GM21423 (cell line): ENCODE data around the gene SCART1.
"Not testable (repeated sequence)": the region's sequence is repeated elsewhere in the genome, so short reads cannot be mapped to it uniquely, and the experiment has no call there.

ENCODE experiments used
- ATAC-seq: cut with Tn5 transposase; IDR thresholded peaks from one replicate; pipeline ENCODE4 v1.9.1; 2021; ENCODE audit warnings: mild to moderate bottlenecking, moderate library complexity; ENCODE audit not compliant: unreplicated experiment

SCART1 gene

GRCh38 chr10:133469205-133469604 lies 15.5 kb downstream of the SCART1 start:
- ATAC-seq = not testable (repeated sequence)

GRCh38 chr10:133471300-133472109 lies 17.8 kb downstream of the SCART1 start:
- ATAC-seq = no peak

GRCh38 chr10:133473270-133473669 lies 19.5 kb downstream of the SCART1 start:
- no peak for ATAC-seq

- ATAC-seq = no peak
Observed at GRCh38 chr10:133474027-133474426, 20.3 kb downstream of the SCART1 start.

GRCh38 chr10:133474665-133475424 lies 21.1 kb downstream of the SCART1 start:
- no peak for ATAC-seq

- no peak for ATAC-seq
Observed at GRCh38 chr10:133475425-133475734, 21.6 kb downstream of the SCART1 start.

GRCh38 chr10:133475821-133476640 lies 22.3 kb downstream of the SCART1 start:
- no peak for ATAC-seq

GRCh38 chr10:133476641-133476990 lies 22.9 kb downstream of the SCART1 start:
- ATAC-seq = no peak

- ATAC-seq = no peak
Observed at GRCh38 chr10:133481086-133481643, 27.4 kb downstream of the SCART1 start.

GRCh38 chr10:133481657-133482056 lies 27.9 kb downstream of the SCART1 start:
- ATAC-seq = no peak

- no peak for ATAC-seq
Observed at GRCh38 chr10:133484818-133485217, 31.1 kb downstream of the SCART1 start.

GRCh38 chr10:133487085-133487484 lies 33.3 kb downstream of the SCART1 start:
- ATAC-seq = no peak

GRCh38 chr10:133488354-133488753 lies 34.6 kb downstream of the SCART1 start:
- no peak for ATAC-seq

GRCh38 chr10:133489816-133490588 lies 36.3 kb downstream of the SCART1 start:
- peak; percentile 69 for ATAC-seq

- ATAC-seq = not testable (repeated sequence)
Observed at GRCh38 chr10:133493562-133493961, 39.8 kb downstream of the SCART1 start.

- ATAC-seq = not testable (repeated sequence)
Observed at GRCh38 chr10:133497363-133497762, 43.6 kb downstream of the SCART1 start.

GRCh38 chr10:133499176-133499575 lies 45.4 kb downstream of the SCART1 start:
- not testable (repeated sequence) for ATAC-seq

GRCh38 chr10:133500897-133501296 lies 47.2 kb downstream of the SCART1 start:
- ATAC-seq = not testable (repeated sequence)

GRCh38 chr10:133509700-133510099 lies 56.0 kb downstream of the SCART1 start:
- ATAC-seq = no peak

GRCh38 chr10:133511408-133511807 lies 57.7 kb downstream of the SCART1 start:
- no peak for ATAC-seq
